HepG2 (cell line): ENCODE data around the gene PTCD2. TPM values are rescaled to one million over a fixed set of nuclear protein-coding genes. Genes with fewer than 3 reads are reported as not detected.

ENCODE experiments used
- AGO1 ChIP-seq: fragments of 200-400 bp; formaldehyde crosslinking; IDR thresholded peaks from 2 replicates; pipeline ENCODE4 v1.6.1; 2017; ENCODE audit warnings: mild to moderate bottlenecking, low read depth, low read length, moderate library complexity; ENCODE audit not compliant: poor library complexity, severe bottlenecking
- AKAP8 ChIP-seq: sonication (generic); formaldehyde crosslinking; IDR thresholded peaks from 2 replicates; pipeline ENCODE4 v1.5.1; 2020; ENCODE audit warnings: mild to moderate bottlenecking, missing genetic modification reagents
- ELK4 ChIP-seq: sonication (generic); formaldehyde crosslinking; IDR thresholded peaks from 2 replicates; pipeline ENCODE4 v1.9.0; 2021; ENCODE audit warnings: missing genetic modification reagents, borderline replicate concordance
- ETV5 ChIP-seq: IDR thresholded peaks from 2 replicates; pipeline ENCODE4 v1.6.1; 2018; ENCODE audit warnings: missing biosample characterization, missing genetic modification reagents, inconsistent platforms, borderline replicate concordance
- IRX3 ChIP-seq: sonication (generic); formaldehyde crosslinking; IDR thresholded peaks from 2 replicates; pipeline ENCODE4 v1.8.1; 2023; ENCODE audit warnings: mild to moderate bottlenecking, low read depth, missing genetic modification reagents, borderline replicate concordance
- MTF1 ChIP-seq: sonication (generic); formaldehyde crosslinking; IDR thresholded peaks from 2 replicates; pipeline ENCODE4 v1.5.0; 2020; ENCODE audit warnings: missing genetic modification reagents
- PBX2 ChIP-seq: IDR thresholded peaks from 2 replicates; pipeline ENCODE4 v1.6.1; 2016; ENCODE audit warnings: control low read depth
- SP5 ChIP-seq: IDR thresholded peaks from 2 replicates; pipeline ENCODE4 v1.6.1; 2016; ENCODE audit warnings: low read depth, borderline replicate concordance
- TFAP4 ChIP-seq: sonication (generic); IDR thresholded peaks from 2 replicates; pipeline ENCODE4 v1.6.1; 2016; ENCODE audit warnings: low read depth, borderline replicate concordance
- U2AF2 ChIP-seq: fragments of 200-400 bp; formaldehyde crosslinking; IDR thresholded peaks from 2 replicates; pipeline ENCODE4 v1.6.1; 2017; ENCODE audit warnings: low read depth, mild to moderate bottlenecking, low read length
- ZBTB38 ChIP-seq: sonication (generic); formaldehyde crosslinking; IDR thresholded peaks from 2 replicates; pipeline ENCODE4 v1.5.1; 2020; ENCODE audit warnings: mild to moderate bottlenecking, missing genetic modification reagents
- ZC3H13 ChIP-seq: sonication (generic); formaldehyde crosslinking; IDR thresholded peaks from 2 replicates; pipeline ENCODE4 v1.8.1; 2023; ENCODE audit warnings: mild to moderate bottlenecking, missing genetic modification reagents, moderate library complexity
- ZNF18 ChIP-seq: sonication (generic); formaldehyde crosslinking; IDR thresholded peaks from 2 replicates; pipeline ENCODE4 v1.8.0; 2022; ENCODE audit warnings: mild to moderate bottlenecking, missing genetic modification reagents; ENCODE audit not compliant: insufficient replicate concordance
- ZNF24 ChIP-seq: fragments of 450-650 bp; IDR thresholded peaks from 2 replicates; pipeline ENCODE4 v1.6.1; 2017; ENCODE audit warnings: antibody characterized with exemption, mild to moderate bottlenecking
- ZNF510 ChIP-seq: sonication (generic); formaldehyde crosslinking; IDR thresholded peaks from 2 replicates; pipeline ENCODE4 v1.4.0; 2020; ENCODE audit warnings: low read depth, mild to moderate bottlenecking, missing genetic modification reagents
- ZNF737 ChIP-seq: sonication (generic); formaldehyde crosslinking; IDR thresholded peaks from 2 replicates; pipeline ENCODE4 v1.5.0; 2020; ENCODE audit warnings: missing genetic modification reagents, mild to moderate bottlenecking, borderline replicate concordance
- ZNF775 ChIP-seq: sonication (generic); formaldehyde crosslinking; IDR thresholded peaks from 2 replicates; pipeline ENCODE4 v1.4.0; 2020; ENCODE audit warnings: missing genetic modification reagents, mild to moderate bottlenecking, moderate library complexity, borderline replicate concordance
- ZSCAN31 ChIP-seq: sonication (generic); formaldehyde crosslinking; IDR thresholded peaks from 2 replicates; pipeline ENCODE4 v1.5.0; 2020; ENCODE audit warnings: low read depth, mild to moderate bottlenecking, missing genetic modification reagents
- polyA plus RNA-seq, 8 experiments: library from polyadenylated mRNA; depleted of rRNA in 3 of 8; stranded (reverse) in 7 of 8; unstranded in 1 of 8; fragments of >200 nt; fragmentation: Illumina TruSeq in 4 of 8; extraction: Trizol in 4 of 8; gene quantifications; 2 replicates each; pipeline versions ENCODE4 v1.2.1 to v1.2.3, GENCODE V29; 2011 to 2016; ENCODE audit warnings: low read depth in 4 of 8, missing spikeins in 1 of 8, mixed read lengths in 1 of 8; ENCODE audit not compliant: insufficient read depth in 1 of 8
- total RNA-seq, 5 experiments: library from RNA; depleted of rRNA; stranded (reverse); fragments of >200 nt; fragmentation: Illumina TruSeq; extraction: Trizol; gene quantifications; 2 replicates each; pipeline ENCODE4 v1.2.3, GENCODE V29; 2016; ENCODE audit warnings: low read depth in 1 of 5
- TF ChIP-seq, protein P1 (sequence below): sonication (generic); formaldehyde crosslinking; IDR thresholded peaks from 2 replicates; pipeline ENCODE4 v1.5.0; 2020; ENCODE audit warnings: missing genetic modification reagents, mild to moderate bottlenecking, borderline replicate concordance
- TF ChIP-seq, protein P2 (sequence below): sonication (generic); formaldehyde crosslinking; IDR thresholded peaks from 2 replicates; pipeline ENCODE4 v1.4.0; 2020; ENCODE audit warnings: low read depth, mild to moderate bottlenecking, missing genetic modification reagents

Gene PTCD2
- total and polyA plus RNA-seq, 2 of the 13 experiments (the other 11 are each of a cell fraction or from before 2014, with no cell fraction given): 5.3 to 6.4 TPM

GRCh38 chr5:72307968-72308852 lies 12.0 kb upstream of the PTCD2 start (continued):
- no peak for TF ChIP-seq ELK4 (CRISPR knock-in tag)
- TF ChIP-seq ZNF18 (CRISPR knock-in tag): peak; percentile 81
- no peak for TF ChIP-seq AGO1
- TF ChIP-seq ZNF775 (CRISPR knock-in tag): no peak
- TF ChIP-seq PBX2 (CRISPR knock-in tag): no peak
- TF ChIP-seq MTF1 (CRISPR knock-in tag): no peak
- TF ChIP-seq ZBTB38 (CRISPR knock-in tag): peak; percentile 95
- peak; percentile 87; the same call in 1 of the 2 replicates for TF ChIP-seq ZNF510 (CRISPR knock-in tag)
- TF ChIP-seq ZNF24: no peak
- TF ChIP-seq ZNF737: no peak
- peak; percentile 56 for TF ChIP-seq ETV5
- no peak for TF ChIP-seq U2AF2
- 0 out of 2 replicates have a peak, but pooled peaks have one; percentile 6 for TF ChIP-seq TFAP4
- peak; percentile 90 for TF ChIP-seq ZC3H13 (CRISPR knock-in tag)
- TF ChIP-seq AKAP8 (CRISPR knock-in tag): peak; percentile 83
- TF ChIP-seq, protein P1, sequence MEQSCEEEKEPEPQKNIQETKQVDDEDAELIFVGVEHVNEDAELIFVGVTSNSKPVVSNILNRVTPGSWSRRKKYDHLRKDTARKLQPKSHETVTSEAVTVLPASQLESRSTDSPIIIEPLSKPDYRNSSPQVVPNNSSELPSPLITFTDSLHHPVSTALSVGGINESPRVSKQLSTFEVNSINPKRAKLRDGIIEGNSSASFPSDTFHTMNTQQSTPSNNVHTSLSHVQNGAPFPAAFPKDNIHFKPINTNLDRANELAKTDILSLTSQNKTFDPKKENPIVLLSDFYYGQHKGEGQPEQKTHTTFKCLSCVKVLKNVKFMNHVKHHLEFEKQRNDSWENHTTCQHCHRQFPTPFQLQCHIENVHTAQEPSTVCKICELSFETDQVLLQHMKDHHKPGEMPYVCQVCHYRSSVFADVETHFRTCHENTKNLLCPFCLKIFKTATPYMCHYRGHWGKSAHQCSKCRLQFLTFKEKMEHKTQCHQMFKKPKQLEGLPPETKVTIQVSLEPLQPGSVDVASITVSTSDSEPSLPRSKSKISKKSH (CRISPR knock-in tag): peak; percentile 90; the same call in 1 of the 2 replicates
- peak; percentile 97 for TF ChIP-seq IRX3 (CRISPR knock-in tag)
- TF ChIP-seq SP5 (CRISPR knock-in tag): peak; percentile 54; the same call in 1 of the 2 replicates
- TF ChIP-seq, protein P2, sequence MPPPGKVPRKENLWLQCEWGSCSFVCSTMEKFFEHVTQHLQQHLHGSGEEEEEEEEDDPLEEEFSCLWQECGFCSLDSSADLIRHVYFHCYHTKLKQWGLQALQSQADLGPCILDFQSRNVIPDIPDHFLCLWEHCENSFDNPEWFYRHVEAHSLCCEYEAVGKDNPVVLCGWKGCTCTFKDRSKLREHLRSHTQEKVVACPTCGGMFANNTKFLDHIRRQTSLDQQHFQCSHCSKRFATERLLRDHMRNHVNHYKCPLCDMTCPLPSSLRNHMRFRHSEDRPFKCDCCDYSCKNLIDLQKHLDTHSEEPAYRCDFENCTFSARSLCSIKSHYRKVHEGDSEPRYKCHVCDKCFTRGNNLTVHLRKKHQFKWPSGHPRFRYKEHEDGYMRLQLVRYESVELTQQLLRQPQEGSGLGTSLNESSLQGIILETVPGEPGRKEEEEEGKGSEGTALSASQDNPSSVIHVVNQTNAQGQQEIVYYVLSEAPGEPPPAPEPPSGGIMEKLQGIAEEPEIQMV: 0 out of 2 replicates have a peak, but pooled peaks have one; percentile 37
- TF ChIP-seq ZSCAN31 (CRISPR knock-in tag): peak; percentile 95
